Measurements from ENCODE around the gene AGMO. TPM values are rescaled to one million over a fixed set of nuclear protein-coding genes. Genes with fewer than 3 reads are reported as not detected.

AGMO gene
- total RNA-seq, 1 donor from 2014 or later: not detected

- no peaks in the 10 kb centered on the region for H3K36me3 Mint-ChIP-seq (ENCODE audit: low read depth)
- H3K9me3 Mint-ChIP-seq: peaks cover 10% of the 10 kb centered on the region
- no peak overlapping the region for H3K27ac Mint-ChIP-seq
- H3K4me3 Mint-ChIP-seq (ENCODE audit: low read depth): no peak overlapping the region
- no peaks in the 10 kb centered on the region for H3K4me1 Mint-ChIP-seq (ENCODE audit: low read depth)
- no peaks in the 10 kb centered on the region for H3K27me3 Mint-ChIP-seq (ENCODE audit: low read depth)
- DNase-seq (ENCODE audit: low spot score): no peak
- intact Hi-C loops (cut with micrococcal nuclease): loop anchor here (10.0 kb wide), 1 partner anchor 745 kb away; no protein-coding TSS in a partner anchor
These were observed 322.0 kb downstream of the AGMO start for GRCh38 chr7:15239801-15240200.

- Mint-ChIP-seq H3K36me3 (ENCODE audit: low read depth) (no peaks in the 10 kb centered on the region), H3K4me1 (ENCODE audit: low read depth) (no peaks in the 10 kb centered on the region), H3K27ac (no peak overlapping the region), H3K27me3 (ENCODE audit: low read depth) (no peaks in the 10 kb centered on the region), H3K4me3 (ENCODE audit: low read depth) (no peak overlapping the region), H3K9me3 (peaks cover 30% of the 10 kb centered on the region)
- intact Hi-C loops (cut with micrococcal nuclease): loop anchor here (10.0 kb wide), 1 partner anchor 742 kb away; no protein-coding TSS in a partner anchor
- no peak for DNase-seq (ENCODE audit: low spot score)
These were observed 324.9 kb downstream of the AGMO start for GRCh38 chr7:15236952-15237351.

- Mint-ChIP-seq H3K36me3 (ENCODE audit: low read depth) (no peaks in the 10 kb centered on the region), H3K27me3 (ENCODE audit: low read depth) (no peaks in the 10 kb centered on the region), H3K9me3 (peaks cover 31% of the 10 kb centered on the region), H3K4me3 (ENCODE audit: low read depth) (no peak overlapping the region), H3K27ac (no peak overlapping the region), H3K4me1 (ENCODE audit: low read depth) (no peaks in the 10 kb centered on the region)
- DNase-seq (ENCODE audit: low spot score): no peak
- intact Hi-C loops (cut with micrococcal nuclease): loop anchor here (10.0 kb wide), 1 partner anchor 740 kb away; no protein-coding TSS in a partner anchor
These were observed 327.4 kb downstream of the AGMO start for GRCh38 chr7:15234431-15234830.

- intact Hi-C loops (cut with micrococcal nuclease): no loop called here
- no peak overlapping the region for H3K27ac Mint-ChIP-seq
- H3K4me1 Mint-ChIP-seq (ENCODE audit: low read depth): no peaks in the 10 kb centered on the region
- H3K36me3 Mint-ChIP-seq (ENCODE audit: low read depth): no peaks in the 10 kb centered on the region
- DNase-seq (ENCODE audit: low spot score): no peak
- peaks cover 43% of the 10 kb centered on the region for H3K9me3 Mint-ChIP-seq
- H3K4me3 Mint-ChIP-seq (ENCODE audit: low read depth): no peak overlapping the region
- H3K27me3 Mint-ChIP-seq (ENCODE audit: low read depth): no peaks in the 10 kb centered on the region
These were observed 333.0 kb downstream of the AGMO start for GRCh38 chr7:15228831-15229230.

GRCh38 chr7:15225981-15226380 lies 335.8 kb downstream of the AGMO start:
- H3K36me3 Mint-ChIP-seq (ENCODE audit: low read depth): no peaks in the 10 kb centered on the region
- no peaks in the 10 kb centered on the region for H3K27me3 Mint-ChIP-seq (ENCODE audit: low read depth)
- no peak overlapping the region for H3K27ac Mint-ChIP-seq

GRCh38 chr7:15219758-15220157 lies 342.1 kb downstream of the AGMO start:
- Mint-ChIP-seq H3K27me3 (ENCODE audit: low read depth) (no peaks in the 10 kb centered on the region), H3K4me1 (ENCODE audit: low read depth) (no peaks in the 10 kb centered on the region), H3K4me3 (ENCODE audit: low read depth) (no peak overlapping the region), H3K9me3 (no peaks in the 10 kb centered on the region), H3K27ac (no peak overlapping the region), H3K36me3 (ENCODE audit: low read depth) (no peaks in the 10 kb centered on the region)
- intact Hi-C loops (cut with micrococcal nuclease): no loop called here
- DNase-seq (ENCODE audit: low spot score): no peak

More at GRCh38 chr7:15225981-15226380, 335.8 kb downstream of the AGMO start:
- Mint-ChIP-seq H3K9me3 (peaks cover 26% of the 10 kb centered on the region), H3K4me1 (ENCODE audit: low read depth) (no peaks in the 10 kb centered on the region), H3K4me3 (ENCODE audit: low read depth) (no peak overlapping the region)
- intact Hi-C loops (cut with micrococcal nuclease): no loop called here
- no peak for DNase-seq (ENCODE audit: low spot score)

GRCh38 chr7:15218261-15218660 lies 343.6 kb downstream of the AGMO start:
- Mint-ChIP-seq H3K9me3 (no peaks in the 10 kb centered on the region), H3K36me3 (ENCODE audit: low read depth) (no peaks in the 10 kb centered on the region), H3K4me1 (ENCODE audit: low read depth) (no peaks in the 10 kb centered on the region), H3K27ac (no peak overlapping the region), H3K4me3 (ENCODE audit: low read depth) (no peak overlapping the region), H3K27me3 (ENCODE audit: low read depth) (no peaks in the 10 kb centered on the region)
- DNase-seq (ENCODE audit: low spot score): no peak
- intact Hi-C loops (cut with micrococcal nuclease): no loop called here

- H3K4me3 Mint-ChIP-seq (ENCODE audit: low read depth): no peak overlapping the region
- H3K4me1 Mint-ChIP-seq (ENCODE audit: low read depth): no peaks in the 10 kb centered on the region
- H3K27me3 Mint-ChIP-seq (ENCODE audit: low read depth): no peaks in the 10 kb centered on the region
- H3K9me3 Mint-ChIP-seq: no peaks in the 10 kb centered on the region
- H3K27ac Mint-ChIP-seq: no peak overlapping the region
- DNase-seq (ENCODE audit: low spot score): no peak
- no peaks in the 10 kb centered on the region for H3K36me3 Mint-ChIP-seq (ENCODE audit: low read depth)
- intact Hi-C loops (cut with micrococcal nuclease): no loop called here
These were observed 346.2 kb downstream of the AGMO start for GRCh38 chr7:15215616-15216015.

- no peaks in the 10 kb centered on the region for H3K9me3 Mint-ChIP-seq
- intact Hi-C loops (cut with micrococcal nuclease): no loop called here
- H3K27ac Mint-ChIP-seq: no peak overlapping the region
- no peaks in the 10 kb centered on the region for H3K27me3 Mint-ChIP-seq (ENCODE audit: low read depth)
- no peak overlapping the region for H3K4me3 Mint-ChIP-seq (ENCODE audit: low read depth)
- DNase-seq (ENCODE audit: low spot score): no peak
- no peaks in the 10 kb centered on the region for H3K4me1 Mint-ChIP-seq (ENCODE audit: low read depth)
- H3K36me3 Mint-ChIP-seq (ENCODE audit: low read depth): no peaks in the 10 kb centered on the region
These were observed 346.8 kb downstream of the AGMO start for GRCh38 chr7:15214976-15215375.

GRCh38 chr7:15213093-15213492 lies 348.7 kb downstream of the AGMO start:
- H3K27ac Mint-ChIP-seq: no peak overlapping the region
- intact Hi-C loops (cut with micrococcal nuclease): no loop called here
- H3K4me3 Mint-ChIP-seq (ENCODE audit: low read depth): no peak overlapping the region
- H3K36me3 Mint-ChIP-seq (ENCODE audit: low read depth): no peaks in the 10 kb centered on the region
- H3K27me3 Mint-ChIP-seq (ENCODE audit: low read depth): no peaks in the 10 kb centered on the region
- H3K4me1 Mint-ChIP-seq (ENCODE audit: low read depth): no peaks in the 10 kb centered on the region
- DNase-seq (ENCODE audit: low spot score): no peak
- no peaks in the 10 kb centered on the region for H3K9me3 Mint-ChIP-seq

GRCh38 chr7:15209429-15209828 lies 352.4 kb downstream of the AGMO start:
- Mint-ChIP-seq H3K4me3 (ENCODE audit: low read depth) (no peak overlapping the region), H3K9me3 (no peaks in the 10 kb centered on the region), H3K27ac (no peak overlapping the region), H3K36me3 (ENCODE audit: low read depth) (no peaks in the 10 kb centered on the region), H3K4me1 (ENCODE audit: low read depth) (no peaks in the 10 kb centered on the region), H3K27me3 (ENCODE audit: low read depth) (no peaks in the 10 kb centered on the region)
- DNase-seq (ENCODE audit: low spot score): no peak
- intact Hi-C loops (cut with micrococcal nuclease): no loop called here

- Mint-ChIP-seq H3K27me3 (ENCODE audit: low read depth) (no peaks in the 10 kb centered on the region), H3K36me3 (ENCODE audit: low read depth) (no peaks in the 10 kb centered on the region), H3K4me1 (ENCODE audit: low read depth) (no peaks in the 10 kb centered on the region), H3K9me3 (no peaks in the 10 kb centered on the region), H3K27ac (no peak overlapping the region), H3K4me3 (ENCODE audit: low read depth) (no peak overlapping the region)
- DNase-seq (ENCODE audit: low spot score): no peak
- intact Hi-C loops (cut with micrococcal nuclease): no loop called here
These were observed 357.4 kb downstream of the AGMO start for GRCh38 chr7:15204421-15204820.

- Mint-ChIP-seq H3K9me3 (peaks cover 8% of the 10 kb centered on the region), H3K4me3 (ENCODE audit: low read depth) (no peak overlapping the region), H3K4me1 (ENCODE audit: low read depth) (no peaks in the 10 kb centered on the region), H3K27ac (no peak overlapping the region), H3K36me3 (ENCODE audit: low read depth) (no peaks in the 10 kb centered on the region), H3K27me3 (ENCODE audit: low read depth) (no peaks in the 10 kb centered on the region)
- intact Hi-C loops (cut with micrococcal nuclease): no loop called here
- DNase-seq (ENCODE audit: low spot score): no peak
These were observed 362.3 kb downstream of the AGMO start for GRCh38 chr7:15199482-15199881.
